ENCODE measurements around the gene UBAC2. TPM values are rescaled to one million over a fixed set of nuclear protein-coding genes. Genes with fewer than 3 reads are reported as not detected.
A peak's percentile ranks its signal among the peaks of the same experiment; 100 is the strongest.
"Not testable (repeated sequence)": the region's sequence is repeated elsewhere in the genome, so short reads cannot be mapped to it uniquely, and the experiment has no call there.

Gene UBAC2
- total RNA-seq, 2 experiments from 2014 or later: 56.0 to 59.0 TPM

GRCh38 chr13:99405966-99406365 is 205.3 kb downstream of the UBAC2 start:
- Mint-ChIP-seq H3K36me3 (peaks cover 44% of the 10 kb centered on the region), H3K4me3 (no peak overlapping the region), H3K9me3 (peaks cover 7% of the 10 kb centered on the region), H3K4me1 (peaks cover 34% of the 10 kb centered on the region), H3K27ac (no peak overlapping the region), H3K27me3 (no peaks in the 10 kb centered on the region)
- no peak for DNase-seq

- peaks cover 38% of the 10 kb centered on the region for H3K4me1 Mint-ChIP-seq
- no peak overlapping the region for H3K27ac Mint-ChIP-seq
- peaks cover 8% of the 10 kb centered on the region for H3K9me3 Mint-ChIP-seq
- peaks cover 40% of the 10 kb centered on the region for H3K36me3 Mint-ChIP-seq
- H3K27me3 Mint-ChIP-seq: no peaks in the 10 kb centered on the region
- DNase-seq: no peak
- no peak overlapping the region for H3K4me3 Mint-ChIP-seq
These were observed 206.1 kb downstream of the UBAC2 start for GRCh38 chr13:99406799-99407201.

- no peaks in the 10 kb centered on the region for H3K27me3 Mint-ChIP-seq
- peaks cover 8% of the 10 kb centered on the region for H3K9me3 Mint-ChIP-seq
- H3K4me3 Mint-ChIP-seq: no peak overlapping the region
- DNase-seq: no peak
- H3K27ac Mint-ChIP-seq: peak overlapping the region; percentile 19
- H3K4me1 Mint-ChIP-seq: peaks cover 38% of the 10 kb centered on the region
- peaks cover 32% of the 10 kb centered on the region for H3K36me3 Mint-ChIP-seq
These were observed 207.4 kb downstream of the UBAC2 start for GRCh38 chr13:99407906-99408702.

- peaks cover 30% of the 10 kb centered on the region for H3K36me3 Mint-ChIP-seq
- no peaks in the 10 kb centered on the region for H3K27me3 Mint-ChIP-seq
- H3K9me3 Mint-ChIP-seq: peaks cover 8% of the 10 kb centered on the region
- no peak for DNase-seq
- no peak overlapping the region for H3K4me3 Mint-ChIP-seq
- no peak overlapping the region for H3K27ac Mint-ChIP-seq
- H3K4me1 Mint-ChIP-seq: peaks cover 34% of the 10 kb centered on the region
These were observed 208.0 kb downstream of the UBAC2 start for GRCh38 chr13:99408703-99409000.

- Mint-ChIP-seq H3K27ac (peak overlapping the region; percentile 54), H3K4me1 (peaks cover 27% of the 10 kb centered on the region), H3K36me3 (peaks cover 25% of the 10 kb centered on the region)
- not testable (repeated sequence) for H3K9me3 Mint-ChIP-seq, H3K27me3 Mint-ChIP-seq, DNase-seq, H3K4me3 Mint-ChIP-seq
These were observed 208.9 kb downstream of the UBAC2 start for GRCh38 chr13:99409461-99410083.

- not testable (repeated sequence) for H3K4me3 Mint-ChIP-seq, H3K27me3 Mint-ChIP-seq, DNase-seq, H3K9me3 Mint-ChIP-seq
- H3K4me1 Mint-ChIP-seq: peaks cover 29% of the 10 kb centered on the region
- peak overlapping the region; percentile 25 for H3K27ac Mint-ChIP-seq
- H3K36me3 Mint-ChIP-seq: peaks cover 21% of the 10 kb centered on the region
These were observed 210.2 kb downstream of the UBAC2 start for GRCh38 chr13:99410646-99411475.

- H3K9me3 Mint-ChIP-seq: peaks cover 8% of the 10 kb centered on the region
- H3K27ac Mint-ChIP-seq: no peak overlapping the region
- H3K4me3 Mint-ChIP-seq: no peak overlapping the region
- no peaks in the 10 kb centered on the region for H3K27me3 Mint-ChIP-seq
- peaks cover 16% of the 10 kb centered on the region for H3K36me3 Mint-ChIP-seq
- peaks cover 39% of the 10 kb centered on the region for H3K4me1 Mint-ChIP-seq
- no peak for DNase-seq
These were observed 212.2 kb downstream of the UBAC2 start for GRCh38 chr13:99412856-99413255.

GRCh38 chr13:99414048-99414995 is 213.7 kb downstream of the UBAC2 start:
- no peak overlapping the region for H3K4me3 Mint-ChIP-seq
- H3K27ac Mint-ChIP-seq: no peak overlapping the region
- H3K36me3 Mint-ChIP-seq: peaks cover 11% of the 10 kb centered on the region
- no peaks in the 10 kb centered on the region for H3K27me3 Mint-ChIP-seq
- H3K9me3 Mint-ChIP-seq: peaks cover 8% of the 10 kb centered on the region
- no peak for DNase-seq
- peaks cover 50% of the 10 kb centered on the region for H3K4me1 Mint-ChIP-seq

- Mint-ChIP-seq H3K36me3 (peaks cover 9% of the 10 kb centered on the region), H3K27ac (no peak overlapping the region), H3K4me3 (no peak overlapping the region), H3K4me1 (peaks cover 50% of the 10 kb centered on the region), H3K9me3 (peaks cover 8% of the 10 kb centered on the region), H3K27me3 (no peaks in the 10 kb centered on the region)
- no peak for DNase-seq
These were observed 214.5 kb downstream of the UBAC2 start for GRCh38 chr13:99415014-99415650.

- Mint-ChIP-seq H3K36me3 (peaks cover 8% of the 10 kb centered on the region), H3K27me3 (no peaks in the 10 kb centered on the region), H3K4me3 (no peak overlapping the region), H3K9me3 (peaks cover 8% of the 10 kb centered on the region), H3K4me1 (peaks cover 54% of the 10 kb centered on the region), H3K27ac (no peak overlapping the region)
- peak; percentile 74 for DNase-seq
These were observed 215.2 kb downstream of the UBAC2 start for GRCh38 chr13:99415851-99416331.

GRCh38 chr13:99416411-99417121 is 215.9 kb downstream of the UBAC2 start:
- H3K4me1 Mint-ChIP-seq: peaks cover 55% of the 10 kb centered on the region

GRCh38 chr13:99417201-99418102 is 216.8 kb downstream of the UBAC2 start:
- Mint-ChIP-seq H3K4me1 (peaks cover 59% of the 10 kb centered on the region), H3K4me3 (no peak overlapping the region), H3K36me3 (peaks cover 8% of the 10 kb centered on the region), H3K9me3 (no peaks in the 10 kb centered on the region), H3K27ac (no peak overlapping the region), H3K27me3 (no peaks in the 10 kb centered on the region)
- DNase-seq: no peak

More at GRCh38 chr13:99416411-99417121, 215.9 kb downstream of the UBAC2 start:
- H3K27ac Mint-ChIP-seq: no peak overlapping the region
- H3K27me3 Mint-ChIP-seq: no peaks in the 10 kb centered on the region
- peaks cover 7% of the 10 kb centered on the region for H3K9me3 Mint-ChIP-seq
- no peak for DNase-seq
- H3K36me3 Mint-ChIP-seq: peaks cover 8% of the 10 kb centered on the region
- no peak overlapping the region for H3K4me3 Mint-ChIP-seq

Measured in activated naive CD8-positive, alpha-beta T cell treated with anti-CD3 and anti-CD28 coated beads for 36 hours (primary cell).